ENCODE results near the gene CEP164.
A peak's percentile ranks its signal among the peaks of the same experiment; 100 is the strongest.

CEP164 gene

GRCh38 chr11:117327567-117328374 is at the start of gene CEP164:
TSS of gene CEP164 (plus strand) at chr11:117327854. CDS start at chr11:117338587, 10,733 bp downstream.
- peak; percentile 86 to 94 (median 90) for DNase-seq (ENCODE audit: low read depth in 3 of 3)

- no peak for DNase-seq (ENCODE audit: low read depth in 3 of 3)
These were observed 49.3 kb upstream of the CEP164 start for GRCh38 chr11:117278347-117278746.

- DNase-seq (ENCODE audit: low read depth in 3 of 3), result no peak
These were observed 47.8 kb upstream of the CEP164 start for GRCh38 chr11:117279711-117280376.

GRCh38 chr11:117281159-117281558 is 46.5 kb upstream of the CEP164 start:
- no peak for DNase-seq (ENCODE audit: low read depth in 3 of 3)

GRCh38 chr11:117281869-117282268 is 45.8 kb upstream of the CEP164 start:
- DNase-seq (ENCODE audit: low read depth in 3 of 3), result no peak

- no peak for DNase-seq (ENCODE audit: low read depth in 3 of 3)
These were observed 44.7 kb upstream of the CEP164 start for GRCh38 chr11:117282956-117283355.

GRCh38 chr11:117284053-117284452 is 43.6 kb upstream of the CEP164 start:
- DNase-seq (ENCODE audit: low read depth in 3 of 3), result no peak

- DNase-seq (ENCODE audit: low read depth in 3 of 3), result no peak
These were observed 41.1 kb upstream of the CEP164 start for GRCh38 chr11:117286588-117286987.

GRCh38 chr11:117287668-117288067 is 40.0 kb upstream of the CEP164 start:
- DNase-seq (ENCODE audit: low read depth in 3 of 3), result no peak

DNA sequence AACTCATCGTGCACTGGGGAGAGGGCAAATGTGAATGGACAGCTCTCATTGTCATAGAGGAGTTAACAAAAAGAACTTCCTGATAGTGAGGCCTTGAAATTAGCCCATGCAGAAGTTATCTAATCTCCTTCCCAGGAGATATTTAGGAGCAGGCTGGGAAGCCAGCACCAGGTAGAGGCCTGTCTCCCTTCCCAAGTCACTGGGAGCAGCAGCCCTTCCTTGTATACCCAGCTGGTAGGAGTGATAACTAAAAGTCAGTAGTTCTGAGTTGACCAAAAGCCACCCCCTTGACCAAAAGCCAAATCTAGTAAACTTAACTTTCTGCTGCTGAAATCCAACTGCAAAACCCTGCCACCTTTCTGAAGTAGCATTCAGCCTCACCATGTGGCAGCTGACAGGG is 37.9 kb upstream of the CEP164 start:
- no peak for DNase-seq (ENCODE audit: low read depth in 3 of 3)

DNA sequence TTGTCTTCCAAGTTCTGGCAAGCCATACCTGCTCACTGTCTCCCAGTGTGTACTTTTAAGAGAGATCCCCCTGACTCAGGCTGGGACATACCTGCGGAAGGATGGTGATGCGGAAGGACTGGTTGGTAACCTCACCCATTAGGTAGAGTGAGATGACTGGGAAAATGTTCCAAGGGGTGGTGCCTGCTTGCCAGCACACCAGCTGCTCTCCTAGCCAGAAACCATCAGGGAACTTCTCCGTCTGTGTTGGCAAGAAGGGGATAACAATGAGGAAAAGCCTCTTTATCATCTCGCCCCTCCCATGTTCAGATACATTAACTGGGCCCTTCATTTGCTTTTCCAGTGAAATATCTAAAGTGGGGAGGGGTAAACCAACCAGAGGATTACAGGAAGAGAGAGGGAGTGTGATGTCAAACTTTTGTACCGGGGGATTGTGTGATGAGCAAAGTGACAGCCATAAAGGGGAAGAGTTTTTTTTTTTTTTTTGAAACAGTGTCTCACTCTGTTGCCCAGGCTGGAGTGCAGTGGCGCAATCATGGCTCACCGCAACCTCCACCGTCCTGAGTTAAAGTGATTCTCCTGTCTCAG is 36.8 kb upstream of the CEP164 start, which contains the start of gene BACE1-AS:
Gene BACE1-AS (plus strand): TSS at position 538 of the 588 bp plus-strand sequence.
- DNase-seq (ENCODE audit: low read depth in 3 of 3), result no peak

DNA sequence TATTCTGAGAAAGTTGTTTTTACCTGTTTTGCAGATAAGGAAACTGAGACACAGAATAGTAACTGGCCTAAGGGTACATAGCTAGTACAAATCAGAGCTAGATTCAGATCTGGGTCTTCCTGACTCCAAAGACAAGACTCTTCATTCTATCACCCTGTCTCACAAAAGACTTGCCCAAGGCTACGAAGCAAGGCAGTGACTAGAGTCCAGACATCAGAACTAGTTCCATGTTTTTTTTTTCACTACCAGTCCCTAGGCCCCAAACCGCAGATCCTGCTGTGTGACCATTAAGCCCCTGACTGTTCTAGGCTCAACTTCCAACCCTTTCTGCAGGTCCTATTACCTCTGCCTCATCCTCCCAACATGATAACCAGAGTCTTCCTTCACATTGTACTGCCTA is 35.0 kb upstream of the CEP164 start:
- DNase-seq (ENCODE audit: low read depth in 3 of 3), result no peak

- no peak for DNase-seq (ENCODE audit: low read depth in 3 of 3)
These were observed 32.1 kb upstream of the CEP164 start for GRCh38 chr11:117295438-117296137.

DNA sequence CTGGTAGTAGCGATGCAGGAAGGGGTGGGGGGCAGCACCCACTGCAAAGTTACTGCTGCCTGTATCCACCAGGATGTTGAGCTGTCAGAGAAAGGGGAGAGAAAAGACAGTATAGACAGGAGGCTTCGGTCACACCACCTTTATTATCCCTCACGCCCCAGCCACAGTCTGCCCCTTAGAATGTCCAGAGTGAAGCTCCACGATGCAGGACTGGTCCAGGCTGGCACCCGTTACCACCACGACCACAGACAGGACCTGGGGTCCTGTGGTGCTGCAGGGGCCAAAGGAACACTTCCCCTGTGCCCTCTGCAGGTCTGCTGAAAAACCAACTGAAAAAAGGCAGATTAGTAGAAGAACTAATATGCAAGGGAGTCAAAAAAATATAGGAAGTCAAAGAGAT is 30.8 kb upstream of the CEP164 start:
- DNase-seq (ENCODE audit: low read depth in 3 of 3), result no peak

DNA sequence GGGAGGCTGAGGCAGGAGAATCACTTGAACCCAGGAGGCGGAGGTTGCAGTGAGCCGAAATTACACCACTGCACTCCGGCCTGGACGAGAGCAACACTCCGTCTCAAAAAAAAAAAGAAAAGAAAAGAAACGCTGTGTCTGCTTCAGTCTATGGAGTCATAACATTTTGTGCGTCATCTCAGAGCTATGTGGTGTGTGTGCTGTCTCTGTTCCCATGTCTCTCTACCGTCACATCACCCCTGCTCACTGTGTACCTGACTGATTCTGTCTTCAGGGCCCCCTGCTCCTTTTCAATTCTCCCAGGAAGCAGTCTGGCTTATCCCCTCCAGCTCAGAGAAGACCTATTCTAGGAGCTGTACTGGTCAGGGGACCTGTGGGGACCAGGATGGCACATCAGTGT is 29.5 kb upstream of the CEP164 start:
- no peak for DNase-seq (ENCODE audit: low read depth in 3 of 3)

- no peak for DNase-seq (ENCODE audit: low read depth in 3 of 3)
These were observed 28.0 kb upstream of the CEP164 start for GRCh38 chr11:117299351-117300282.

- no peak for DNase-seq (ENCODE audit: low read depth in 3 of 3)
These were observed 27.4 kb upstream of the CEP164 start for GRCh38 chr11:117300283-117300663.

- no peak for DNase-seq (ENCODE audit: low read depth in 3 of 3)
These were observed 26.9 kb upstream of the CEP164 start for GRCh38 chr11:117300773-117301172.

- no peak for DNase-seq (ENCODE audit: low read depth in 3 of 3)
These were observed 25.4 kb upstream of the CEP164 start for GRCh38 chr11:117302228-117302627.

GRCh38 chr11:117303101-117303500 is 24.6 kb upstream of the CEP164 start:
- no peak for DNase-seq (ENCODE audit: low read depth in 3 of 3)
